ENCODE results near the gene NUP93.

- TF ChIP-seq CTCF (IDR thresholded peaks at IDR 0.05; ENCODE audit: poor library complexity, severe bottlenecking) (no peak), POLR2AphosphoS5 (IDR thresholded peaks at IDR 0.05) (no peak)
These were observed 156.9 kb downstream of the NUP93 start for GRCh38 chr16:56886826-56887225.
